OCI-LY3 (cell line): ENCODE data around the gene CMTM4.

Experiments
- H2AFZ ChIP-seq: fragments of 200-600, 300-600 bp; shearing (Covaris generic); 2 replicates; pipeline ENCODE4 v1.6.0; 2014; ENCODE audit warnings: antibody characterized with exemption, low read depth, low read length
- H3K27ac ChIP-seq: fragments of 200-600, 300-600 bp; sonication (generic); 2 replicates; pipeline ENCODE4 v1.5.1; 2014; ENCODE audit warnings: mild to moderate bottlenecking, low read length, moderate library complexity, mixed read lengths
- H3K27me3 ChIP-seq: fragments of 200-600, 300-600 bp; sonication (generic); 2 replicates; pipeline ENCODE4 v1.6.1; 2014; ENCODE audit warnings: low read depth, low read length, mixed read lengths
- H3K36me3 ChIP-seq: fragments of 200-600, 300-600 bp; sonication (generic); replicated peaks from 2 replicates; pipeline ENCODE3; 2014; ENCODE audit warnings: low read depth, low read length, mixed read lengths
- H3K4me1 ChIP-seq: fragments of 300-600, 200-600 bp; sonication (generic); 2 replicates; pipeline ENCODE4 v1.6.1; 2014; ENCODE audit warnings: low read length, mixed read lengths
- H3K4me2 ChIP-seq: fragments of 200-600, 300-600 bp; sonication (generic); 2 replicates; pipeline ENCODE4 v1.6.1; 2014; ENCODE audit warnings: low read length, mixed read lengths
- H3K4me3 ChIP-seq: fragments of 300-600, 200-600 bp; sonication (generic); 2 replicates; pipeline ENCODE4 v1.5.1; 2014; ENCODE audit warnings: antibody characterized with exemption, mild to moderate bottlenecking, low read length, moderate library complexity
- H3K79me2 ChIP-seq: fragments of 300-600, 200-600 bp; shearing (Covaris generic); 2 replicates; pipeline ENCODE4 v1.6.1; 2014; ENCODE audit warnings: mild to moderate bottlenecking, low read length, mixed read lengths
- H3K9ac ChIP-seq: fragments of 300-600, 200-600 bp; shearing (Covaris generic); 2 replicates; pipeline ENCODE4 v1.6.0; 2014; ENCODE audit warnings: mild to moderate bottlenecking, low read length, moderate library complexity
- H3K9me3 ChIP-seq: fragments of 200-600, 300-600 bp; shearing (Covaris generic); 2 replicates; pipeline ENCODE4 v1.6.1; 2014; ENCODE audit warnings: low read length, mixed read lengths; ENCODE audit not compliant: insufficient read depth
- H4K20me1 ChIP-seq: fragments of 200-600, 300-600 bp; sonication (generic); 2 replicates; pipeline ENCODE4 v1.6.1; 2016; ENCODE audit warnings: low read length, mixed read lengths; ENCODE audit not compliant: insufficient read depth
- EZH2phosphoT487 ChIP-seq: fragments of 200-600 bp; shearing (Covaris generic); IDR thresholded peaks from 2 replicates; pipeline ENCODE4 v1.6.1; 2018; ENCODE audit warnings: antibody characterized with exemption, mixed run types, low read depth
- TF ChIP-seq, protein P1 (sequence below): fragments of 200-600, 300-600 bp; sonication (generic); IDR thresholded peaks from 2 replicates; pipeline ENCODE4 v1.5.1; 2014; ENCODE audit warnings: antibody characterized with exemption, low read length, low read depth

CMTM4 gene

DNA sequence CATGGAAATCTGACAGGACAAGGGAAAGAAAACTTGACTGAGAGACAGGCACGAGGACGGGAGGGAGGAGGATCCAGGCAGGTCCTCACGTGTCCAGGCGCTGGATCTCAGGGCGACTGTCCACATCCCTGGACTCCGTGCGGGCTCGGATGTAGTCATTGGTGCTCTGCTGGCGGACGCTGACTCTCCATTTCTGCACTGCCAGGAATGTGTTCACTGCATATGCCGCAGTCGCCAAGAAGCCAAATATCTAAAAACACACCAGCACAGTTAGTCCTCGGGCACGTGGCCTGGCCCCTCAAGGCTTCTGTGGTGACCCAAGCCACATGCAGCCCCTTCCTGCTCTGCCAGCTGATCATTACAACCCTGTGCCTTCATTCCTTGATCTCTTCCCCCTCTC, 74.6 kb downstream of the CMTM4 start:
- Histone ChIP-seq H3K4me1 (peaks cover 11% of the 10 kb centered on the region), H4K20me1 (no peaks in the 10 kb centered on the region), H3K79me2 (no peaks in the 10 kb centered on the region), H3K4me2 (no peak overlapping the region), H3K9me3 (no peaks in the 10 kb centered on the region), H3K4me3 (no peak overlapping the region), H3K27me3 (no peaks in the 10 kb centered on the region), H3K36me3 (no peaks in the 10 kb centered on the region), H3K27ac (no peak overlapping the region), H3K9ac (no peak overlapping the region), H2AFZ (no peak overlapping the region)
- TF ChIP-seq EZH2phosphoT487, result no peak
- TF ChIP-seq, protein P1, sequence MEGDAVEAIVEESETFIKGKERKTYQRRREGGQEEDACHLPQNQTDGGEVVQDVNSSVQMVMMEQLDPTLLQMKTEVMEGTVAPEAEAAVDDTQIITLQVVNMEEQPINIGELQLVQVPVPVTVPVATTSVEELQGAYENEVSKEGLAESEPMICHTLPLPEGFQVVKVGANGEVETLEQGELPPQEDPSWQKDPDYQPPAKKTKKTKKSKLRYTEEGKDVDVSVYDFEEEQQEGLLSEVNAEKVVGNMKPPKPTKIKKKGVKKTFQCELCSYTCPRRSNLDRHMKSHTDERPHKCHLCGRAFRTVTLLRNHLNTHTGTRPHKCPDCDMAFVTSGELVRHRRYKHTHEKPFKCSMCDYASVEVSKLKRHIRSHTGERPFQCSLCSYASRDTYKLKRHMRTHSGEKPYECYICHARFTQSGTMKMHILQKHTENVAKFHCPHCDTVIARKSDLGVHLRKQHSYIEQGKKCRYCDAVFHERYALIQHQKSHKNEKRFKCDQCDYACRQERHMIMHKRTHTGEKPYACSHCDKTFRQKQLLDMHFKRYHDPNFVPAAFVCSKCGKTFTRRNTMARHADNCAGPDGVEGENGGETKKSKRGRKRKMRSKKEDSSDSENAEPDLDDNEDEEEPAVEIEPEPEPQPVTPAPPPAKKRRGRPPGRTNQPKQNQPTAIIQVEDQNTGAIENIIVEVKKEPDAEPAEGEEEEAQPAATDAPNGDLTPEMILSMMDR, result no peak

- H3K27ac ChIP-seq, result no peak overlapping the region
- H2AFZ ChIP-seq, result no peak overlapping the region
- H3K36me3 ChIP-seq, result no peaks in the 10 kb centered on the region
- no peak overlapping the region for H3K4me2 ChIP-seq
- H3K27me3 ChIP-seq, result no peaks in the 10 kb centered on the region
- H3K79me2 ChIP-seq, result no peaks in the 10 kb centered on the region
- no peaks in the 10 kb centered on the region for H3K9me3 ChIP-seq
- TF ChIP-seq EZH2phosphoT487, result no peak
- TF ChIP-seq, protein P1, result no peak
- peaks cover 11% of the 10 kb centered on the region for H3K4me1 ChIP-seq
- no peak overlapping the region for H3K9ac ChIP-seq
- no peaks in the 10 kb centered on the region for H4K20me1 ChIP-seq
- H3K4me3 ChIP-seq, result no peak overlapping the region
Measured at GRCh38 chr16:66620429-66620795, 76.1 kb downstream of the CMTM4 start.

DNA sequence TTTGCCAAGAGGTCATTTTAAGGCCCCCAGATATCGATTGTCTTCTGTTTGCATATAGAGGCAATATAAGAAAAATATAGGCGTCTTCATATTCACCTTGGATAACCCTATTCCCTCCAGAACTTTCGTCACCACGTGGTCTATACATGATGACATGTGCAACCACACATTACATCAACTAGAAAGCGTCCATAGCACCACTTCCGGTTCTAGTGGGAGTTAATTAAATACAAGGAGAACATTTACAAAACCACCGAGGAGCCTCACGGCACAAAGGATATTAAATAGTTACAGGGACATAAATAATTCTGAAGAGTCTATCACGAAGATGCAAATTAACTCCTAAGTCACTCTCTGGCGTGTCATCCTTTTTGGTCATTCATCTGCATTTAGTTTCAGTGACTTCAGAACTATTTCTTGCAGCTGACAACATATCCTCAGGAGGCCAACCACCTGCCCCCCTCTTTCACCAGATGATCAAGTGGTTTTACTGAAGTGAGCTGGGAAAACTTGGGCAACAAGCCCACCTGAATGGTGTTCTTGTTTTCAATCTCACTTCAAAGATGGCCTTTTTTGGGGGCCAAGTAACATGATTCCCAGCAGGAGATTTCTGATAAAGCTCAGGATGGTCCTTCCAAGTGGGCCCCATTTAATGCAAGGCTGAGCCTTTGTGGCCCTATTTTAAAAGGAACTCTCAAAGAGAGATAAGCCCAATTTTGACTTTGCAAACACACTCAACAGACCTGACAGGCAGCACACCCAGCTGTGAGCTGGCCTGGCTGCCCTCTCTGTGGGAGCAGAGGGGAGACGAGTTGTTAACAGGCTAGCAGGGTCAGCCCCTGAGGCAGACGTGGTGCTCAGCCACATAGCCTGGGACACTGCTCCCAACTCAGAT, 76.8 kb downstream of the CMTM4 start:
- H2AFZ ChIP-seq, result peak overlapping the region; percentile 71; the same call in 1 of the 2 replicates
- H3K27ac ChIP-seq, result no peak overlapping the region
- peaks cover 11% of the 10 kb centered on the region for H3K4me1 ChIP-seq
- no peaks in the 10 kb centered on the region for H3K36me3 ChIP-seq
- no peaks in the 10 kb centered on the region for H3K79me2 ChIP-seq
- no peak overlapping the region for H3K4me3 ChIP-seq
- H3K4me2 ChIP-seq, result peak overlapping the region; percentile 32
- no peaks in the 10 kb centered on the region for H3K27me3 ChIP-seq
- H3K9me3 ChIP-seq, result no peaks in the 10 kb centered on the region
- H3K9ac ChIP-seq, result no peak overlapping the region
- TF ChIP-seq, protein P1, result no peak
- no peak for TF ChIP-seq EZH2phosphoT487
- H4K20me1 ChIP-seq, result no peaks in the 10 kb centered on the region

DNA sequence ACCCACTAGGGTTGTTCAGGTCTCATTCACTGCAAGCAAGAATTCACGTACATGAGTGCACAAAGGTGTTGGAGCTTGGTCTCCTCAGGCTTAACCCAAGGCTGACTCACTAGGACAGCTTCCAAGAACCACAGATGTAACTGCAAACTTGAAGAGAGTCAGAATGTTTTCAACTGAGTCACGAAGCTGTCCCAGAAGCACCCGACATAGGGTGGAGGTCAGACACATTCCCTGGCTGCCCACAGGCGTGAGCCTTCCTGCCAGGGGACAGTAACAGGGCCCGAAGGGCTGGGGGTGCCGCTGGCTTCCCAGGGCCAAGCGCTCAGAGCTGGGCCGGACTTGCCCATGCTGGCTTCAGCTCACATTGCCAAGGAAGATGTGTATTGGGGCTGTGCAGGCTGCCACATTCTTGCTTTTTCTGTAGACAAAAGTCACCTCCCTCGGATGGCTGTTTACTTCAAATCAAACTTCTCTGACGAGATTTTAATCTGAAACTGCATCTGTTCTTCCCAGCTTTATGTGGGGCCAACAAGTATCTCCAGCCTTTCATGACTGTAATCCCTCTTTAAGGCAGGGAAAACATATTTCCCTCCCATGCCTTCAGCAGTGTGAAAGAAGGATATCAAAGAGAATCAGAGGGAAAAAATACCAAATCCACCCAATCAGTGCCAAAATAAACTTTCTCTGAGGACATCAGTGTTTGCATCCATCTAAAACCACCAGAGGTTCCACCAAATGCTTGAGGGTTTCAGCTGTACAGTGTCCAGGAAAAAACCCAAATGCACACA, 77.8 kb downstream of the CMTM4 start:
- H3K9ac ChIP-seq, result no peak overlapping the region

More for the DNA sequence above, 77.8 kb downstream of the CMTM4 start:
- Histone ChIP-seq H3K27ac (no peak overlapping the region), H3K79me2 (no peaks in the 10 kb centered on the region), H4K20me1 (no peaks in the 10 kb centered on the region), H3K9me3 (no peaks in the 10 kb centered on the region), H3K4me3 (no peak overlapping the region), H3K4me1 (peaks cover 11% of the 10 kb centered on the region), H3K4me2 (no peak overlapping the region), H3K36me3 (no peaks in the 10 kb centered on the region), H3K27me3 (no peaks in the 10 kb centered on the region), H2AFZ (no peak overlapping the region)
- TF ChIP-seq, protein P1, result no peak
- no peak for TF ChIP-seq EZH2phosphoT487
